Trophoblast cell (in vitro differentiated cells and primary cell): ENCODE measurements around the gene C10orf88.
A peak's percentile ranks its signal among the peaks of the same experiment; 100 is the strongest.

ENCODE experiments used
- DNase-seq, 2 donors: peaks; one replicate each; pipeline ENCODE4 v3.0.0-alpha.2; 2016
- H2AFZ ChIP-seq: 2 replicates; pipeline ENCODE4 v1.6.1; 2013; ENCODE audit warnings: low read length, moderate library complexity, mild to moderate bottlenecking; ENCODE audit not compliant: insufficient read depth, poor library complexity
- H2AK5ac ChIP-seq: 2 replicates; pipeline ENCODE4 v1.6.1; 2013; ENCODE audit warnings: mild to moderate bottlenecking, low read length
- H2BK120ac ChIP-seq: 2 replicates; pipeline ENCODE4 v1.6.1; 2013; ENCODE audit warnings: low read length, mild to moderate bottlenecking, moderate library complexity; ENCODE audit not compliant: insufficient read depth, poor library complexity
- H2BK12ac ChIP-seq: 2 replicates; pipeline ENCODE4 v1.6.1; 2013; ENCODE audit warnings: mild to moderate bottlenecking, low read length, moderate library complexity
- H2BK5ac ChIP-seq: 2 replicates; pipeline ENCODE4 v1.6.1; 2013; ENCODE audit warnings: low read length, low read depth, moderate library complexity, mild to moderate bottlenecking; ENCODE audit not compliant: poor library complexity
- H3K14ac ChIP-seq: 2 replicates; pipeline ENCODE4 v1.6.1; 2013; ENCODE audit warnings: mild to moderate bottlenecking, low read length
- H3K18ac ChIP-seq: 2 replicates; pipeline ENCODE4 v1.6.1; 2013; ENCODE audit warnings: mild to moderate bottlenecking, low read length
- H3K23ac ChIP-seq: 2 replicates; pipeline ENCODE4 v1.6.1; 2013; ENCODE audit warnings: low read length
- H3K27ac ChIP-seq: 2 replicates; pipeline ENCODE4 v1.5.1; 2013; ENCODE audit warnings: low read depth, mild to moderate bottlenecking, inconsistent platforms, low read length, moderate library complexity
- H3K27me3 ChIP-seq: 2 replicates; pipeline ENCODE4 v1.6.1; 2013; ENCODE audit warnings: inconsistent platforms, mild to moderate bottlenecking, low read length, moderate library complexity; ENCODE audit not compliant: insufficient read depth
- H3K36me3 ChIP-seq, 2 experiments: 1 replicate in 1 of 2; 2 replicates in 1 of 2; pipeline ENCODE4 v1.6.1; 2013; ENCODE audit warnings: low read length in 2 of 2, mild to moderate bottlenecking in 2 of 2, moderate library complexity in 1 of 2; ENCODE audit not compliant: insufficient read depth in 2 of 2, control insufficient read depth in 1 of 2
- H3K4ac ChIP-seq: 2 replicates; pipeline ENCODE4 v1.6.1; 2013; ENCODE audit warnings: low read depth, mild to moderate bottlenecking, low read length, moderate library complexity
- H3K4me1 ChIP-seq, 2 experiments: 1 replicate in 1 of 2; 2 replicates in 1 of 2; pipeline ENCODE4 v1.6.1; 2013; ENCODE audit warnings: low read length in 2 of 2, mild to moderate bottlenecking in 2 of 2, moderate library complexity in 1 of 2; ENCODE audit not compliant: insufficient read depth in 2 of 2, control insufficient read depth in 1 of 2
- H3K4me2 ChIP-seq: 2 replicates; pipeline ENCODE4 v1.6.1; 2013; ENCODE audit warnings: inconsistent platforms, mild to moderate bottlenecking, low read length, moderate library complexity
- H3K4me3 ChIP-seq: 2 replicates; pipeline ENCODE4 v1.5.1; 2013; ENCODE audit warnings: mild to moderate bottlenecking, low read depth, low read length, inconsistent platforms
- H3K79me1 ChIP-seq: one replicate; pipeline ENCODE4 v1.6.1; 2013; ENCODE audit warnings: low read length
- H3K79me2 ChIP-seq: 2 replicates; pipeline ENCODE4 v1.6.1; 2013; ENCODE audit warnings: low read length, mild to moderate bottlenecking; ENCODE audit not compliant: control insufficient read depth, insufficient read depth, poor library complexity
- H3K9ac ChIP-seq: 2 replicates; pipeline ENCODE4 v1.6.1; 2013; ENCODE audit warnings: mild to moderate bottlenecking, low read length
- H3K9me3 ChIP-seq: 2 replicates; pipeline ENCODE4 v1.6.1; 2013; ENCODE audit warnings: low read depth, mild to moderate bottlenecking, control low read depth, inconsistent platforms, low read length; ENCODE audit not compliant: insufficient read depth
- H4K12ac ChIP-seq: 2 replicates; pipeline ENCODE4 v1.6.1; 2013; ENCODE audit warnings: low read depth, mild to moderate bottlenecking, low read length, moderate library complexity
- H4K8ac ChIP-seq: 2 replicates; pipeline ENCODE4 v1.6.1; 2013; ENCODE audit warnings: low read depth, mild to moderate bottlenecking, low read length, moderate library complexity
- H4K91ac ChIP-seq: one replicate; pipeline ENCODE4 v1.6.1; 2013; ENCODE audit warnings: low read depth, mild to moderate bottlenecking, low read length, moderate library complexity
- WGBS: extraction: QIAGEN DNeasy Blood & Tissue Kit; methylation state at CpG from one replicate; pipeline ENCODE4 v1.1.7; 2013; ENCODE audit warnings: missing lambda C conversion rate; ENCODE audit not compliant: insufficient read length, insufficient coverage; ENCODE audit errors: extremely low coverage; 5-methylcytosine and 5-hydroxymethylcytosine counted together

C10orf88 gene

GRCh38 chr10:122986335-122986734 is 32.3 kb upstream of the C10orf88 start:
- H2BK120ac ChIP-seq = no peak overlapping the region
- no peaks in the 10 kb centered on the region for H3K9me3 ChIP-seq
- H3K23ac ChIP-seq = no peak overlapping the region
- no peaks in the 10 kb centered on the region for H3K79me2 ChIP-seq
- no peak overlapping the region for H3K14ac ChIP-seq
- H3K4me1 ChIP-seq = no peaks in the 10 kb centered on the region
- H3K4me2 ChIP-seq = no peak overlapping the region
- no peaks in the 10 kb centered on the region for H3K27me3 ChIP-seq
- H4K12ac ChIP-seq = no peak overlapping the region
- H3K79me1 ChIP-seq = no peaks in the 10 kb centered on the region
- H3K4me3 ChIP-seq = no peak overlapping the region
- no peak overlapping the region for H3K27ac ChIP-seq
- no peak overlapping the region for H2BK5ac ChIP-seq
- H2BK12ac ChIP-seq = no peak overlapping the region
- H3K9ac ChIP-seq = no peak overlapping the region
- DNase-seq = no peak
- H4K8ac ChIP-seq = no peak overlapping the region
- no peaks in the 10 kb centered on the region for H3K36me3 ChIP-seq
- H3K18ac ChIP-seq = no peak overlapping the region
- H4K91ac ChIP-seq = no peak overlapping the region
- WGBS = no CpG with 5 or more reads among the region's 6 CpGs
- H3K4ac ChIP-seq = no peak overlapping the region
- H2AK5ac ChIP-seq = no peak overlapping the region
- no peak overlapping the region for H2AFZ ChIP-seq

GRCh38 chr10:122984708-122985107 is 30.7 kb upstream of the C10orf88 start:
- H3K79me1 ChIP-seq = peaks cover 3% of the 10 kb centered on the region
- H3K4me1 ChIP-seq = peaks cover 4% of the 10 kb centered on the region in 2 experiments
- H3K23ac ChIP-seq = no peak overlapping the region
- no peaks in the 10 kb centered on the region for H3K27me3 ChIP-seq
- no CpG with 5 or more reads among the region's 2 CpGs for WGBS
- no peak overlapping the region for H2AK5ac ChIP-seq
- H3K4ac ChIP-seq = no peak overlapping the region
- H3K4me2 ChIP-seq = no peak overlapping the region
- H2AFZ ChIP-seq = no peak overlapping the region
- no peak overlapping the region for H3K18ac ChIP-seq
- H4K91ac ChIP-seq = no peak overlapping the region
- H4K12ac ChIP-seq = no peak overlapping the region
- no peak overlapping the region for H4K8ac ChIP-seq
- no peak for DNase-seq
- H3K9me3 ChIP-seq = no peaks in the 10 kb centered on the region
- H3K27ac ChIP-seq = no peak overlapping the region
- no peak overlapping the region for H2BK120ac ChIP-seq
- no peak overlapping the region for H2BK12ac ChIP-seq
- H3K36me3 ChIP-seq = no peaks in the 10 kb centered on the region
- no peak overlapping the region for H2BK5ac ChIP-seq
- H3K4me3 ChIP-seq = no peak overlapping the region
- H3K79me2 ChIP-seq = peaks cover 2% of the 10 kb centered on the region
- no peak overlapping the region for H3K14ac ChIP-seq
- H3K9ac ChIP-seq = no peak overlapping the region

DNA sequence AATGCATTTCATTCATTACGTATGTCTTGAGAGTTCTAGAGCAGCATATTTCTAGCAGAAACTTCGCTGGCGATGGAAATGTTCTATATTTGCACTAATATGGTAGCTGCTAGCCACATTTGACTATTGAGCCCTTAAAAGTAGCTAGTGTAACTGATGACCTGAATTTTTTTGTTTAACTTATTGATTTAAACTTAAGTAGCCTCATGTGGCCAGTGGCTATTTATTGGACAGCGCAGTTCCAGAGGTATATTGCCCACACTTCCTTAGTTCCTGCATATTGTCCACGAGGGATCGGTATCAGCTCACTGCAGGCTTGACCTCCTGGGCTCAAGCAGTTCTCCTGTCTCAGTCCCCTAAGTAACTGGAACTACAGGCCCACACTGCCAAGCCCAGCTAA is 29.9 kb upstream of the C10orf88 start:
- Histone ChIP-seq H3K23ac (no peak overlapping the region), H3K4me2 (no peak overlapping the region), H3K4ac (no peak overlapping the region), H3K27me3 (no peaks in the 10 kb centered on the region), H3K9me3 (no peaks in the 10 kb centered on the region), H3K4me3 (no peak overlapping the region), H2BK5ac (no peak overlapping the region), H3K14ac (no peak overlapping the region), H2AK5ac (no peak overlapping the region), H3K4me1 (peaks cover 4% of the 10 kb centered on the region in 2 experiments), H3K9ac (no peak overlapping the region), H4K8ac (no peak overlapping the region), H3K79me1 (peaks cover 3% of the 10 kb centered on the region), H4K12ac (no peak overlapping the region), H3K36me3 (no peaks in the 10 kb centered on the region), H2AFZ (no peak overlapping the region), H3K79me2 (peaks cover 2% of the 10 kb centered on the region), H4K91ac (no peak overlapping the region), H3K27ac (no peak overlapping the region), H2BK12ac (no peak overlapping the region), H2BK120ac (no peak overlapping the region), H3K18ac (no peak overlapping the region)
- WGBS = no CpG with 5 or more reads among the region's 6 CpGs
- DNase-seq = no peak

GRCh38 chr10:122981066-122981464 is 27.0 kb upstream of the C10orf88 start:
- Histone ChIP-seq H3K4me2 (peak overlapping the region; percentile 66), H2BK12ac (no peak overlapping the region)

More at GRCh38 chr10:122981066-122981464, 27.0 kb upstream of the C10orf88 start:
- Histone ChIP-seq H3K18ac (no peak overlapping the region), H3K27me3 (no peaks in the 10 kb centered on the region), H3K4me1 (peaks cover 4% of the 10 kb centered on the region in 2 experiments), H3K4ac (no peak overlapping the region), H3K36me3 (no peaks in the 10 kb centered on the region), H3K23ac (no peak overlapping the region), H3K9ac (no peak overlapping the region), H3K4me3 (no peak overlapping the region), H3K79me2 (peaks cover 2% of the 10 kb centered on the region), H2AK5ac (no peak overlapping the region), H2BK5ac (no peak overlapping the region), H3K79me1 (peaks cover 3% of the 10 kb centered on the region), H2AFZ (peak overlapping the region; percentile 48), H3K14ac (no peak overlapping the region), H2BK120ac (no peak overlapping the region), H3K27ac (no peak overlapping the region), H4K12ac (no peak overlapping the region), H4K8ac (no peak overlapping the region), H4K91ac (no peak overlapping the region), H3K9me3 (no peaks in the 10 kb centered on the region)
- DNase-seq = peak in 1 of 2 donors; percentile 50
- no CpG with 5 or more reads among the region's 4 CpGs for WGBS
